Measurements from ENCODE around the gene KCNK5. TPM values are rescaled to one million over a fixed set of nuclear protein-coding genes. Genes with fewer than 3 reads are reported as not detected.

KCNK5 gene
- total RNA-seq, 2 donors from 2014 or later, result 1.1 to 2.0 TPM

- Histone ChIP-seq H3K4me1 (no peaks in the 10 kb centered on the region), H3K27ac (no peak overlapping the region), H3K27me3 (no peaks in the 10 kb centered on the region), H3K4me3 (no peak overlapping the region), H3K9me3 (peaks cover 0 to 9% of the 10 kb centered on the region in 2 donors), H3K36me3 (no peaks in the 10 kb centered on the region)
- no peak for TF ChIP-seq CTCF (IDR thresholded peaks at IDR 0.05)
- DNase-seq (ENCODE audit: low spot score), result no peak
Measured at GRCh38 chr6:39254999-39255535, 25.8 kb upstream of the KCNK5 start.

- no peaks in the 10 kb centered on the region for H3K36me3 ChIP-seq
- no peak for TF ChIP-seq CTCF (IDR thresholded peaks at IDR 0.05)
- H3K27ac ChIP-seq, result no peak overlapping the region
- no peak for DNase-seq (ENCODE audit: low spot score)
- peaks cover 0 to 9% of the 10 kb centered on the region in 2 donors for H3K9me3 ChIP-seq
- no peaks in the 10 kb centered on the region for H3K27me3 ChIP-seq
- no peak overlapping the region for H3K4me3 ChIP-seq
- no peaks in the 10 kb centered on the region for H3K4me1 ChIP-seq
Measured at GRCh38 chr6:39251406-39251805, 22.1 kb upstream of the KCNK5 start.

GRCh38 chr6:39250507-39250906, 21.2 kb upstream of the KCNK5 start:
- no peak for DNase-seq (ENCODE audit: low spot score)

GRCh38 chr6:39249278-39249677, 20.0 kb upstream of the KCNK5 start:
- H3K4me1 ChIP-seq, result no peaks in the 10 kb centered on the region
- no peak for TF ChIP-seq CTCF (IDR thresholded peaks at IDR 0.05)
- no peaks in the 10 kb centered on the region for H3K36me3 ChIP-seq
- no peaks in the 10 kb centered on the region for H3K9me3 ChIP-seq
- H3K4me3 ChIP-seq, result no peak overlapping the region
- H3K27me3 ChIP-seq, result no peaks in the 10 kb centered on the region
- no peak overlapping the region for H3K27ac ChIP-seq
- DNase-seq (ENCODE audit: low spot score), result no peak

More at GRCh38 chr6:39250507-39250906, 21.2 kb upstream of the KCNK5 start:
- no peak for TF ChIP-seq CTCF (IDR thresholded peaks at IDR 0.05)
- H3K4me1 ChIP-seq, result no peaks in the 10 kb centered on the region
- no peaks in the 10 kb centered on the region for H3K27me3 ChIP-seq
- no peaks in the 10 kb centered on the region for H3K36me3 ChIP-seq
- no peak overlapping the region for H3K4me3 ChIP-seq
- no peak overlapping the region for H3K27ac ChIP-seq
- peaks cover 0 to 9% of the 10 kb centered on the region in 2 donors for H3K9me3 ChIP-seq

GRCh38 chr6:39247667-39248194, 18.5 kb upstream of the KCNK5 start:
- no peak for TF ChIP-seq CTCF (IDR thresholded peaks at IDR 0.05)
- Histone ChIP-seq H3K27ac (no peak overlapping the region), H3K36me3 (no peaks in the 10 kb centered on the region), H3K4me1 (no peaks in the 10 kb centered on the region), H3K9me3 (no peaks in the 10 kb centered on the region), H3K4me3 (no peak overlapping the region), H3K27me3 (no peaks in the 10 kb centered on the region)
- DNase-seq (ENCODE audit: low spot score), result no peak

- Histone ChIP-seq H3K9me3 (no peaks in the 10 kb centered on the region), H3K36me3 (no peaks in the 10 kb centered on the region), H3K4me3 (no peak overlapping the region), H3K27ac (peak overlapping the region in 1 of 2 donors; percentile 5), H3K27me3 (no peaks in the 10 kb centered on the region), H3K4me1 (no peaks in the 10 kb centered on the region)
- DNase-seq (ENCODE audit: low spot score), result peak; percentile 63
- TF ChIP-seq CTCF (IDR thresholded peaks at IDR 0.05), result no peak
Measured at GRCh38 chr6:39243809-39244208, 14.5 kb upstream of the KCNK5 start.
